Left forelimb (tissue), 1 donor: ENCODE data around the gene STIM2.

ENCODE experiments used
- DNase-seq: peaks from one replicate; pipeline ENCODE4 v3.0.0-alpha.2; 2018; ENCODE audit warnings: low spot score

Gene STIM2

GRCh38 chr4:26900765-26901164 is 40.1 kb downstream of the STIM2 start:
- DNase-seq, result no peak

GRCh38 chr4:26905172-26905571 is 44.5 kb downstream of the STIM2 start:
- no peak for DNase-seq

- DNase-seq, result no peak
Measured at GRCh38 chr4:26907731-26908599, 47.3 kb downstream of the STIM2 start.

GRCh38 chr4:26909369-26909768 is 48.7 kb downstream of the STIM2 start:
- DNase-seq, result no peak

- no peak for DNase-seq
Measured at GRCh38 chr4:26911254-26911653, 50.6 kb downstream of the STIM2 start.

- DNase-seq, result no peak
Measured at GRCh38 chr4:26912069-26912468, 51.4 kb downstream of the STIM2 start.

GRCh38 chr4:26912810-26913209 is 52.2 kb downstream of the STIM2 start:
- no peak for DNase-seq

- no peak for DNase-seq
Measured at GRCh38 chr4:26916195-26916594, 55.6 kb downstream of the STIM2 start.

GRCh38 chr4:26930964-26931363 is 70.3 kb downstream of the STIM2 start:
- DNase-seq, result no peak

- no peak for DNase-seq
Measured at GRCh38 chr4:26931451-26931850, 70.8 kb downstream of the STIM2 start.

- no peak for DNase-seq
Measured at GRCh38 chr4:26931966-26932365, 71.3 kb downstream of the STIM2 start.

- no peak for DNase-seq
Measured at GRCh38 chr4:26935397-26935796, 74.8 kb downstream of the STIM2 start.

- no peak for DNase-seq
Measured at GRCh38 chr4:26936284-26937065, 75.8 kb downstream of the STIM2 start.

- no peak for DNase-seq
Measured at GRCh38 chr4:26937139-26937538, 76.5 kb downstream of the STIM2 start.

GRCh38 chr4:26937567-26937966 is 76.9 kb downstream of the STIM2 start:
- no peak for DNase-seq

- no peak for DNase-seq
Measured at GRCh38 chr4:26938516-26938915, 77.9 kb downstream of the STIM2 start.

- DNase-seq, result no peak
Measured at GRCh38 chr4:26941951-26942350, 81.3 kb downstream of the STIM2 start.

GRCh38 chr4:26942871-26943270 is 82.2 kb downstream of the STIM2 start:
- no peak for DNase-seq

GRCh38 chr4:26943391-26943790 is 82.8 kb downstream of the STIM2 start:
- DNase-seq, result no peak

- no peak for DNase-seq
Measured at GRCh38 chr4:26945794-26946193, 85.2 kb downstream of the STIM2 start.

- no peak for DNase-seq
Measured at GRCh38 chr4:26947318-26947717, 86.7 kb downstream of the STIM2 start.

- no peak for DNase-seq
Measured at GRCh38 chr4:26950446-26950845, 89.8 kb downstream of the STIM2 start.

- DNase-seq, result no peak
Measured at GRCh38 chr4:26952891-26953290, 92.2 kb downstream of the STIM2 start.
